SHP77 (cell line): ENCODE data around the gene HOXD9.
A peak's percentile ranks its signal among the peaks of the same experiment; 100 is the strongest.

Experiments used
- DNase-seq, 2 experiments: peaks; one replicate each; lab custom pipeline; 2025; lab: John Stamatoyannopoulos, UW

The HOXD9 gene

DNA sequence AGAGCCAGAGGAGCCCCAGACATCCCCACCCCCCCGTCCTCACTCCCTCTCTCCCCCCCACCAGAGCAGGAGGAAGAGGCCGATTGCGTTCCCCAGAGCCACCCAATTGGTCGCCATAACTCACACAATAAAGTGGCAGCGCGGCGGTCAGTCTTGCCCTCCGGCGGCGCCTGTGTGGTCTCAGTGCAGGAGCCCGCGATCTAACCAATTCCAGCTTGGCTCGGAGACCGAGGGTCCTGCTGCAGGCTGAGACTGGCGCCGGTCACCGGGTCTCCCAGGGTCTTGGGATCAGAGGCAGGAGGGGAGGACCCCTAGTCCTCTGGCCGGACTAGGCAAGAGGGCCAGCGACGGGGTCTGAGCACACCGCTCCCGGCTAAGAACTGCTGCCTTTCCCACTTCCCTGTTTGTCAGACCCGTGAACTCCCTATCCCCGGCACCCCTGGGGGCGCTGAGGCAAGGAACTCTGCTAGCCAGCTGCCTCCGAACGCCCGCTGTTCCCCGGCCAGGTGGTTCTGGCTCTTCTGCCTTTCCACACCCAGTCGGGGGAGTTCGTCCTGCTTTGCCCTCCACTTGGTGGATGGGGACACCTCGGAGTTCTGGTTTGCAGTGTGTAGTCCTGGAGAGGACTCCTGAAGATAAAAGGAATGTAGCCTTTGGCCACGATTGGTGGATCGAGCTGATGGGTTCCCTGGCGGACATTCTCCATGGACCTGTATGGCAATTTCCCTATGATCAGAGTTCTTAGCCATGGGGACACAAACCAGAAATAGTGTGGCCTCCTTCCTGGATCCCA is 24.0 kb upstream of the HOXD9 start:
- no peak for DNase-seq

DNA sequence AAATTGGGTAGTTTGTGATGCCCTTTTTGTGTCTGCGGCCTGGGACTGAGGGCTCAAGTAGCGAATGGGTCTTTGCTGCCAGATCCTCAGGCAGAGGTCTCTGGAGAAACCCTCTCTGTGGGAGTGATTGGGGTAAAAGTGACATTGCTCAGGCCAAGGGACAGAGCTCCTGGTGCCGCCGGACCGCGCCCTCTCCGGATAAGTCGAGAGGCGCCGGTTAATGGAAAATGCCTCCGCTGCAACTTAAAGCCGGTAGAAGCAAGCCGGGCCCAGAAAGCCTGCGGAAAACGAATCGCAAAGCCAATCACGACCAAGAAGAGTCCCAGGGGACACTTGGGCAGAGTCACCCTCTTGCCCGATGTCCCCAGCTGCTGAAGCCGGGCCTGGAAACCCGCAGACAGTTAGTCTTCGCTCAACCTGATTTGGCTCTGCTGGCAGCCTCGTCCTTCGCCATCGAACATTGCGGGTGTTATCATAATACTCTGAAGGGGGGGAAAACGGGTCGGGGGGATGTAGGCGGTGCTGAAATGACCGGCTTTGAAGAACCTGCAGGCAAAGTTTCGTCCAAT is 23.3 kb upstream of the HOXD9 start:
- no peak for DNase-seq

DNA sequence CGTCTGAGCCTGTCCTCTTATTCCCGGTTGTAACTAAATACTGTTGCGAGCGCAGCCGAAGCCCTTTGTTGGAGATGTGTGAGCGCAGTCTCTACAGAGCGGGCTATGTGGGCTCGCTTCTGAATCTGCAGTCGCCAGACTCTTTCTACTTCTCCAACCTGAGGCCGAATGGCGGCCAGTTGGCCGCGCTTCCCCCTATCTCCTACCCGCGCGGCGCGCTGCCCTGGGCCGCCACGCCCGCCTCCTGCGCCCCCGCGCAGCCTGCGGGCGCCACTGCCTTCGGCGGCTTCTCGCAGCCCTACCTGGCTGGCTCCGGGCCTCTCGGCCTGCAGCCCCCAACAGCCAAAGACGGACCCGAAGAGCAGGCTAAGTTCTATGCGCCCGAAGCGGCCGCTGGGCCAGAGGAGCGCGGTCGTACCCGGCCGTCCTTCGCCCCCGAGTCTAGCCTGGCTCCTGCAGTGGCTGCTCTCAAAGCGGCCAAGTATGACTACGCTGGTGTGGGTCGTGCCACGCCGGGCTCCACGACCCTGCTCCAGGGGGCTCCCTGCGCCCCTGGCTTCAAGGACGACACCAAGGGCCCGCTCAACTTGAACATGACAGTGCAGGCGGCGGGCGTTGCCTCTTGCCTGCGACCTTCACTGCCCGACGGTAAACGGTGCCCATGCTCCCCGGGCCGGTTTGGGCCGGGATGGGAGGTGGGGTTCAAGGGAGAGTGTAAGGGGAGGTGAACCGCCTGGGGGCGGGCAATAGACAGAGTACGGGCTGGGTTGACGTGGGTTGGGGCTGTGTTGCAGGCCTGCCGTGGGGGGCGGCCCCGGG is 22.6 kb upstream of the HOXD9 start, which contains the start of gene HOXD12:
Gene HOXD12, plus strand, starts transcription at position 68 of the 819 bp plus-strand sequence. Its CDS starts 7 bp downstream, at position 75.
- DNase-seq, result no peak

DNA sequence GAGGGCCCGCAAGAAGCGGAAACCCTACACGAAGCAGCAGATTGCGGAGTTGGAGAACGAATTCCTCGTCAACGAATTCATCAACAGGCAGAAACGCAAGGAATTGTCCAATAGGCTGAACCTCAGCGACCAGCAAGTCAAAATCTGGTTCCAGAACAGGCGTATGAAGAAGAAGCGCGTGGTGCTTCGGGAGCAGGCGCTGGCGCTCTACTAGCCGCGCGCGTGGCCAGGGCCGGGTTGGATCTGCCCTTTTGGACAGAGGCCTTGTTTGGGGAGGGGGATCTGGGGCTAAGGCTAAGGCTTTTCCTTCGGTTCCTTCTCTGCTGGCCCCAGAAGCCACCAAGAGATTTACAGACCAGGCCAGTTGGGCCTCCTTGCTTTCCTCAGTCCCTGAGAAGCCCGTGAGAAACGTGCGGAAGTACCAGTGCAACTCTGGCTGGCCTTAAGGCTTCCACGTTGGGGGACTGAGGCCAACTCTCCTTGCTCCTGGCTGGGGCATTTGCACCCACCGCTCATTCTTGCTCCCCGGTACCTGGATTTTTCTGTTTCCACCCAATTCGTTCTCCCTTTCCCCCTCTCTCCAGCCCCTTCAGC is 21.9 kb upstream of the HOXD9 start:
- DNase-seq, result no peak

DNA sequence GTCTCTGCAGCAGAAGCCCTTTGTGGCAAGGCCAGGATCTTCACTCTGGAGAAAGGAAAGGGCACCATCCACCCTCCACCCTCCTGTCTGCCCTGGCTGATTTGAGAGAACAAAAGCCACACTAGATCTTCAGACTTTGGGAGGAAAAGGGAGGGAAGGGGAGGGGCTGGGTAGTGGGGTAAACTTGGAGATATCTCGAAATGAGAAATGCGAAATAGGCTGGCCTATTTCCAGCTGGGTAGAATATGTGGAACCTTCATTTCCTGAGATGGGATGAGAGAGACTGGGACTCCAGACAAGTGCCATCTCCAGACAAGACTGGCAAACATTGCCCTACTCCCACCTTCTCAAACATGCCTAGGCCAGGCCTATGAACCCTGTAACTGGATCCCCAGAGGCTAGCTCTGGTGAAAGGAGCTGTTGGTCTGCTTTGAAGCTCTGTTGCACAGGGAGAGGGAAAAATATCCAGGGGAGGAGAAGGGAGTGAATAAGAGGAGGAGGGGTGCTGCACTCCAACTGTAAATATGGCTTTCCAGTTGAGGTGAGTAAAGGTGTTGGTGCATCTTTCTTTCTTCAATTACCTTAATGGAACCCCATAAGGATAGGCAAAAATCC is 21.2 kb upstream of the HOXD9 start:
- no peak for DNase-seq

DNA sequence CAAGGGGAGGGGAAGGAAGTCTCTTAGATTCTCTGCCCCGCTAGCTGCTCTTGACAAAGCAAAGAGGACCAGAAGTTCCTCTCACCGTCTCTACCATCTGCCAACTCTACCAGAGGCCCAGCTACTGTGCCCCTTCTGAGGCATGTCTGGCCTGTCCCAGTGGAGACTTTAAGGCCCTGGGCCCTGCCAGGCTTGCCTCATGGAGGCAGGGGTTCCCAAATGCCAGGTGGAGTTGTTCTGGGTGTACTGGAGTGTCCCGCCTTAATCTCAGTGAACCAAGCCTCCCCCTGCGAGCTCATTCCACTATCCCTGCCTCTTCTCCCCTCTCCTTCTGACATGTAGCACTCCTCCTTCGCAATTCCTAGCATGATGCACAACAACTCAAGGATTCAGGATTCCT is 20.7 kb upstream of the HOXD9 start:
- no peak for DNase-seq

DNA sequence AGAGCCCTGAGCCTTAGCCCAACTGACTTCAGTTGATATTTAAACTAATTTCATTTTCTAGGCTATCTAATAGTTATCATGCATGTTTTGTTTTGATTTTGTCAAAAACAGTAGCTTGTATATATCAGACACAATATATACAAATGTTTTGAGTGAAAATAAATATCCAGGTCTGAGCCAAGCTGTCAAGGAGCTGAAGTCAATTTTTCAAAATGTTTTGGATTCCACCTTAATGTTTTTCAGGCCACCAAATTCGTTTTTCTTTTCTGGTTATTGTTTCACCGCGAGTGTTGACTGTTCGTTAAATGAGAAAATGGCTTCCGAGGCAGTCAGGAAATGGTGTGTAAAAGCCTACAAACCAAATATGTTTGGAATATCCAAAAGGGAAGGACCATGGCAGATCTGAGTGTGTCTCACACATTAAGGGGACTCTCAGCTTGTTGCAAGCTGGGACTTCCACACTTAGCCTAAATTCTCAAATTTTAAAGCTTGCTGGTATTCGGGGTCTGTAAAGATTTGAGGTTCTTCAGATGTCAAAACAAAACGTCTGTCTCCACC is 20.1 kb upstream of the HOXD9 start:
- DNase-seq, result no peak

DNA sequence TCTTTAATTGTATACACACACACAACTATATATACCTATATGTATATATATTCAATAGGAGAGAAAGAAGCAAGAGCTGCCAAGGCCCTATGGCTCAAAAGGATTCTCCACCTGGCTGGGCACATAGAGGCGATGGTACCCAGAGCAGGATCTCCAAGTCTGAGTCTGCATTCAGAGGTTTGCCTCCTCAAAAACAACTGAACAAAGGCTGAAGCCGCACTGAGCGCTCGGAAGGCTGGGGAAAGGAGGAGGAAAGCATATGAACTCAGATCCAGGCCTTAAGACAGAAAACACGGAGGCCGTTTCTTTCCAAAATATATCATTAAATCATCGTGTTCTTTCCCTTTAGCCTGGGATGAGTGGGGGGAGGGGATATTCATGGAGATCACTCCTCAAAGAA is 19.3 kb upstream of the HOXD9 start:
- no peak for DNase-seq

DNA sequence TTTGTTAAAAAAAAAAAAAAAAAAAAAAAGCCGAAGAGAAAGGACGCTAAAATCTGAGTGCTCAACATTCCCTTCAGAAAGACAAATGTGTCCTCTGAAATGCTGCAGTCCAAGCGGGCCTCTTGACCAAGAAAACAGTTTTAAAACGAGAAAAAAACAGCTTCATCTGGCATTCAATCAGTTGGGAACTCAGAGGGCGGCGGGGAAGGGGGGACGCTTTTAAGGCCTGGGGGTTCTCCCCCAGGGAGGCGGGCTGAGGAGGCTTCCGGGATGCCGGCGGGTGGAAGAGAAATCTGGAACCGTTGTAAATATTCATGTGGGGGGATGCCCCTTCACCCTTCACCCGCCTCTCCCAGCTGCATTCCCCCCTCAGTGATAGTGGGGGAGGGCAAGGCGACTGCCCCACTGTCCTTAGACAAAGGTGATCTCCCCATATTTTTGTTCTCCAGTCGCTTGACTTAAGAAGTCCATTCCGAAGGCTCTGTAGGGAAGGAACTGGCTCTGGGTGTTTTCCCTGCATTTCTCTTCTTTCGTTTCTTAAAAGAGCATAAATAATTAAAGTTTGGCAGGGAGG is 18.7 kb upstream of the HOXD9 start:
- DNase-seq, result no peak

DNA sequence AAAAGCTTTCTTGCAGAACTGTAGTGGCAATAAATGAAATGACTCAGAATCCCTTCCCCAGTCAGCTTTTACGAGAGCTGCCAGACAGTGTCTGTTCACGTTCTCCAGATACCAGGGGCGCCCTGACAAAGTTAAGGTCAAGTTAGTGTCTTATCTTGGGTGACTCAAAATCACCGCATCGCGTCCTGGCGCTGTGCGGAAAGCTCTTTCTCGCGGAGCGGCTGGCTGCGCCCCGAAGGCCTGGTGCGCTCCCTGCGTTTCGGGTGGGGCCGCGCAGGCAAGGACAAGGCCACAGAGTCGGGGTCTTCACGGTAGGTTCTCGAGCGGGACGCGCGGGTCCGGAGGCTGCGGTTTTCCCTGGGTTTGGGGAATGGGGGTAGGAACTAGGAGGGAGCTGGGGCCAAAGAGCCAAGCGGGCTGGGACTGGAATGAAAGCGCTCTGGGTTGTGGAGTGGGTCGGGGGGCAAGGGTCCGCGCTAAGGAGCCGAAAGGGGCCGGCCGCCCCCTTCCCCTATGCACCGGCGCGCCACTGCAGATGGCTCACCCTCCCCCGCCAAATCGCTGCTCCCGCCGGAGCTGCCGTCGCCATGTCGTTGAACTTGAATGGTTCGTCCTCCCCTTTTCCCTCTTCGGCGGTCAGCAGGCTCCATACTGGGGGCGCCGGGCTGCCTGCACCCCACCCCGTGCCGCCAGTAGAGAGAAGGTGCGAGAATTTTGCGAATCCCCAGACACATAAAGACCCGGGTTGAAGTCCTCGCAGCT is 18.0 kb upstream of the HOXD9 start:
- no peak for DNase-seq

DNA sequence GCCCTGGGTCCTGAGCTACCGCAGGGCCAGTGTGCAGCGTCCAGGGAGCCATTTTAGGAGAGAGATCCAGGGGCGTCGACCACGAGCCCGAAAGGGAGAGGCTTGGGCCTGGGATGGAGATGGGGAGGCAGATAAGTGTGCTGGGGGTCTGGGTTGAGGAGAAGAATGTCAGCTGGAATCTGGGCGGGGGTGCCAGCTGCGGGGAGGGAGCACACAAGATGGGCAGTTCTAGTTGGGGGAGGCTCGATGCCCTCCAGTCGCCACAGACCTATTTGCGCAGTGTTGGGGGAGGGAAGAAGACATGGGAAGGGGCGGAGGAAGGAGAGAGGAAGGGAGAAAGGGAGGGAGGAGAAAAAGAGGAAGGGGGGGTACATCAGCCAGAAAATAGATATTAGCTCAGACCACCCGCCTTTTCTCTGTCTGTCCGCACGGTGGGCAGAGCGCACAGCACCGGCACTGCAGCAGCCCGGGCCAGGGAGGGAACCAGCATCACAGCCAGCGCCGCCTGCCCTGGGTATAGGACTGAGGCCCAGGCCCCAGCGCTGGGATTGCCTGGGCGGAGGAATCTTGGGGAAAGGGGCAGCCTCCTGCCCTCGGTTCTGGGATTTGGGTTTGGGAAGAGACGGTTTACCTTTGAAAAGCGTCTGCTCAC is 17.3 kb upstream of the HOXD9 start:
- no peak for DNase-seq

DNA sequence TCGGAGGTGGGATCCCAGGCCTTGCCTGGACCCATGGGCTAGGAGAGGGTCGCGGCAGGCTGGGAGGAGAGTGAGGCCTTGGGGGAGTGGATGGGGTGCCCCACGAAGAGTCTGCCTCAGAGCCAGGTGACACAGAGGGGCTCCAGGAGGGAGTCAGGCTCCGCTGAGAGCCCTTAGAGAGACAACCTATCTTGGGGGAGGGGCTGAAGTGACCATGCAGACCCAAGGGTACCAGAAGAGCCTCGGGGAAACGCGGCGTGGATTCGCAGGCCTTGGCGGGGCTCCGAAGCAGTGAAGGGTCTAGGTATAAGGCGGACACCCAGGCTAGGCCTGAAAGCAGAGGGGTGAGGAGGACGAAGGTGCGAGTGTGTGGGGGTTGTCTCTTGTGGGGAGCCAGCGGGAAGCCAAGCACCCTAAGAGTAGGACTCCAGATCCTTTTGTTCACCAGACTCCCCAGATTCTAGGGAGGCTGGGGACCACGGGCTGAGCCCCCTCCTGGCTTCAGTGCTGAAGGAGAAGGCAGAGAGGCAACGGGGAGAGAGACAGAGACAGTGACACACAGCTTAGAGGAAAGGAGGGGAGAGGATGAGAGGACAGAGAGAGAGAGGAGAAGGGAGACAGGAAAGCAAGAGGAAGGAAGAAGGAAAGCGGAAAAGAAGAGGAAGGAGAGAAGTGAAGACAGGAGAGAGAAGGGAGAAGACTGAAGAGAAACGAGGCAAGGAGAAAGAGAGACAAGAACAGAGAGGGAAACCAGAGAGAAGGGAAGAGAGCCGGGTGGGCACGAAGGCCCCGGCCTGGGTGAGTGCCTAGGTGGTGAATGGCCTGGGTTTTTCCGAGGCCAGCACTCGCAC is 16.6 kb upstream of the HOXD9 start:
- DNase-seq, result no peak

DNA sequence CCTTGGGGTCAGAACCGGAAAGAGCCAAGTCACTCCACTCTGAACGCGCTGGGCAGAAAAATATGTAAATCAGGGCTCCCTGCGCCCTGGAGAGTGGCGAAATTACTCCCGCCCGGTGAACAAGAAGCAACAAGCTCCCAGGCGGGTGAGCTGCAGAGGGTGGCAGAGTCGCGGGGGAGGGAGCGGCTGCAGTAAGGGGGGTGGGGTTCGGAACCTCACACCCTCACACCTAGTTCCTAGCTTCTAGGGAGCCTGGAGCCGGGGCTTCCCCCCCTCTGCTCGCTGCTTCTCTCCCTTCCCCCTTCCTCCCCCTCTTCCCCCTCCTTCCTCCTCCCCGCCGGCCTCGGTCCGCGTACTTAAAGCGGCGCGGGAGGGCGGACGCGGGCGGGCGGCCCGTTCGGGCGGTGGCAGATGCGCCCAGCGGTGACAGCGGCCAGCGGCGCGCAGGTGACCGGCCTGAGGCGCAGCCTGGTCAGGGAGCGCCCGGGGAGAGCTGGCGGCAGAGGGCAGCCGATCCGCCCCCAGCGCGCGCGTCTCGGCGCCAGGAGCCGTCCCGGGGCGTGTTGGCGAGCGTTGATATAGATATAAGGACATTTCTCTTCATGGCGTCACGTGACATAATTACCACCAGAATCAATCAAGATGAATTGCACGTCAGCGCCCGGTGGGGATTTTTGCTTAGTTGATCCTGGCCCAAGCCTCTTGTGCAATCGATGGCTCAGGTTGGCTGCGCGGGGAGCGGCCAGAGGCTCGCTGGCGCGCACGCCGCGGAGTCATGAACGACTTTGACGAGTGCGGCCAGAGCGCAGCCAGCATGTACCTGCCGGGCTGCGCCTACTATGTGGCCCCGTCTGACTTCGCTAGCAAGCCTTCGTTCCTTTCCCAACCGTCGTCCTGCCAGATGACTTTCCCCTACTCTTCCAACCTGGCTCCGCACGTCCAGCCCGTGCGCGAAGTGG is 15.7 kb upstream of the HOXD9 start, which contains the start of gene HOXD11:
Gene HOXD11, plus strand, starts transcription at position 700 of the 959 bp plus-strand sequence. Its CDS starts 76 bp downstream, at position 776.
- DNase-seq, result peak; percentile 53 to 73

DNA sequence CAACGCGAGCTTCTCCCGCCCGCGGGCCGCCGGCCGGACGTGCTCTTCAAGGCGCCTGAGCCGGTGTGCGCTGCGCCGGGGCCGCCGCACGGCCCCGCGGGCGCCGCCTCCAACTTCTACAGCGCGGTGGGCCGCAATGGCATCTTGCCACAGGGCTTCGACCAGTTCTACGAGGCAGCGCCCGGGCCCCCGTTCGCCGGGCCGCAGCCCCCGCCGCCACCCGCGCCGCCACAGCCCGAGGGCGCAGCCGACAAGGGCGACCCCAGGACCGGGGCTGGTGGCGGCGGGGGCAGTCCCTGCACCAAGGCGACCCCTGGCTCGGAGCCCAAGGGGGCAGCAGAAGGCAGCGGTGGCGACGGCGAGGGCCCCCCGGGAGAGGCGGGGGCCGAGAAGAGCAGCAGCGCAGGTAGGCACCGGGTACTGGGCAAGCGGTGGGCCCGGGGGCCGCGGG is 14.8 kb upstream of the HOXD9 start:
- no peak for DNase-seq

DNA sequence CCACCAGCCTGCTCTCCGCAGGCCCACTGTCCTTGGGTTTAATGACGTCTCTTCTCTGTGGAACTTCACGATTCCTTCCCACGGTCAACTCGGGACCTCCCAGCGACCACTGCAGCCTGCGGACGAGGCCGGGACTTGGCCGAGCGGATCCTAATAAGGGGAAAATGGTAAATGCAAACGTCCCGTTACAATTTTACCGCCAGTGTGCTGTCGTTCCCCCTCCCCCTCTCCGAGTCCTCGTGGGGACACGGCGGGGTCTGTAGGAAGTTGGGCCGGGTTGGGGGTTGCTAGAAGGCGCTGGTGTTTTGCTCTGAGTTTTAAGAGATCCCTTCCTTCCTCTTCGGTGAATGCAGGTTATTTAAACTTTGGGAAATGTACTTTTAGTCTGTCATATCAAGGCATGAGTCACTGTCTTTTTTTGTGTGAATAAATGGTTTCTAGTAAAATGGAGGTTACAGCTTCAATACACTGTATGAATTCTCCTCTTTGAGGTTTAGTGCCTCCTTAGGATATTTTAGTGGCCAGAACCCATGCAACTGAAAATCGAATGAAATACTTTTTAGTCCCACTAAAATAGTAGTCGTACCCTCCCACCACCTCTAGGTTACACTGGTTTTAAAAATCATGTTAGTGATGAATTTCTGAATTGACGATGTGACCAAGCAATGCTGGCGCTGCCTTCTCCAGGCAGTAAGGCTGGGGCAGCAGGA is 13.2 kb upstream of the HOXD9 start:
- DNase-seq, result no peak

DNA sequence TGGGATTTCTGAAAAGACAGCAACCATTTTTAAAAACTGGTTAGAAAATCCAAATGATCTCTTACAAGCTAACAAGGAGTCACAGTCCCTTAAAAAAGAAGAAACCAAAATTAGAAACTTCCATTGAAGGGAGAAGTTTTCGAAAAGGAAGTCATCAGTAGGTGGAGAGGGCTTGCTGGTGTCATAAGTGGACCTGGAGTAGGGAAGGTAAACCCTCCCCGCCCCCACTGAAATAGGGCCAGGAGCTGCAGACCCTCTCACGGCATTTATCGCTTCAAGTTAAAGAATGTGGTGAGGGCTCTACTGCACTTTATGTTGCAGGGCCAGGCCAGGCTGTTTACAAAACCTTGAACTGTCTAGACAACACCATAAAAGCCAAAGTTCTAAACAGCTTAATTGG is 12.6 kb upstream of the HOXD9 start:
- DNase-seq, result no peak
